Germinal center (tissue), 1 donor: Measurements from ENCODE around the gene CBX8.

Source experiments
- DNase-seq: peaks from one replicate; pipeline ENCODE4 v3.0.0; 2012; ENCODE audit warnings: mixed read lengths, low spot score

The CBX8 gene

GRCh38 chr17:79792984-79793923, 3.6 kb downstream of the CBX8 start:
- no peak for DNase-seq

DNA sequence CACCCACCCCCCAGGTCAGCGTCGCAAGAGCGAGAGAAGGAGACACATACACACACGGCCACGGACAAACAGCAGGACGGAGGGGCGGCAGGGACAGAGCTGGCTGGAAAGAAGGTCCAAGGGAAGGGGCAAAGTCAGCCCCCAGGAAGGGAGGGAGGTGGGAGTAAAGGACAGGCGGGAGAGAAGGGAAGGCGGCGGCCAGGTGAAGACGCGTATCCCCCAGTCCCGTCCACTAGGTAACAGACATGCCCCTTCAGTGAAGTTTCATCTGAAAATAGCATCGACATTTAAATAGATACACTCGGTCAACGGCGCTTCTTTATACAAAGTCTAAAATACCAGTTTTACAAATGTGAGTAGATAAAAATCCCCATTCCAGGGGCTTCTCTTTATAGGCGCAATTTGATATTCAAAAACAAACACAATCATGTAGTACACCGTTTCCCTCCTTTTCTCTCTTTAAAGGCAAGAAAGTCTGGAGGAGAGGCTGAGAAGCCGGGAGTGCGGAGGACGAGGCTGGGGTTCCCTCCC, 4.5 kb downstream of the CBX8 start:
- no peak for DNase-seq

- no peak for DNase-seq
Observed at GRCh38 chr17:79791735-79792161, 5.1 kb downstream of the CBX8 start.

- no peak for DNase-seq
Observed at GRCh38 chr17:79790805-79791734, 5.8 kb downstream of the CBX8 start.

- peak; percentile 82 for DNase-seq
Observed at GRCh38 chr17:79789943-79790804, 6.7 kb downstream of the CBX8 start.

- DNase-seq: no peak
Observed at GRCh38 chr17:79788989-79789942, 7.6 kb downstream of the CBX8 start.

DNA sequence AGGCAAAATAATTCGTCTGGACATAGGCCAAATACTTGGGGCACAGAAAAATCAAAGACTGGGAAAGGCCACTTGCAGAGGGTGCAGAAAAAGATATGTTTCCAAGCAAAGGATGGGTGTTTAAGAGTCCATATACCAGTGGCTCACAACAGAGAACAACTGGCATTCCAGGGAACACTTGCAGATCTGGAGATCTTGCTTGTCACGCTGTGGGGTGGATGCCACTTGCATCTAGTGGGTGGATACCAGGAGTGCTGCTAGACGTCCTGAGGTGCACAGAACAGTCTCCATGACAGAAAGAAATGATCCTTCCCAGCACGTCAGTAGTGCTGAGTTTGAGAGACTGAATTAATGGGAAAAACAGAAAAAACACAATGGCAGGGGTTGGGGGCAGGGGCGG, 8.4 kb downstream of the CBX8 start:
- DNase-seq: no peak

GRCh38 chr17:79786930-79787643, 9.8 kb downstream of the CBX8 start:
- no peak for DNase-seq

- no peak for DNase-seq
Observed at GRCh38 chr17:79785900-79786810, 10.7 kb downstream of the CBX8 start.

DNA sequence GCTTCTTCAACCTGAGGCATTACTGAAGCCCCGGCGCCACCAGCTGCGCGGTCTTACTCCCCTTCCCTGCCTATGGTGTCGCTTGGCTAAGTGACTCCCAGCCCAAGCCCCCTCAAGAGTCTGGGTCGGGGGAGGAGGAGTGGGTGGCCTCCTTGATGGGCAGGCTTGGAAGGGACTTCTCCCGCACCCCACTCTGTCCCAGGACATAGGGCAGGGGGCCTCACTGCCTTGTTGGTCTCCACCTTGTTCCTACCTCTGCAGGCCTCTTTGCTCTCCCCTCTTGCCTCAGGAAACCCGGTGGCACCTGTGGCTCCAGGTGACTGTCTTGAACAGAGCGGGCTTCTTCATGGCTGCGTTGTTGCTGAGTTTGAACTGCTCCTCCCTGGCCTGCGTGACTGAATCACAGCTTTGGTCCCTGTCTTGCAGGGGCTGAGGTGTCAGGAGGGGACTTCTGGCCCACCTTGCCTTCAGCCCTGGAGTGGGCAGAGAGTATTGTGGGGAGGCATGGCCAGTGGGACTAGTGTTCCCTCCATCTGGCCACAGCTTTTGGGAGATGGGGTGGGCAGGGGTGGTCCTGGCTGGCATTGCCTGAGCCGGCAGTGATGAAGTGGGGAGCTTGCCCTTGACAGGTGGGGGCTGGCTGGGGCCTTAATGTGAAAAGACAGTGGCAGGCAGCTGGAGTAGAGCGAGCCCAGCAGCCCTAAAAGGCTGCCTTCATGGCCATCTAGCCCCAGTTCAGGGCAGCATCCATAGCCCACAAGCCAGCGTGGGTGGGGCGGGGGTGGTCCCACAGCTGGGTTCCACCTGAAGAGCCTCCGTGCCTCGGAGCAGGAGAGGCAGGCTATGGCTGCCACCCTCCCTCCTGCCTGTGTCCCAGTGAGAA, 11.6 kb downstream of the CBX8 start:
- DNase-seq: no peak

- DNase-seq: no peak
Observed at GRCh38 chr17:79784353-79785016, 12.4 kb downstream of the CBX8 start.

- DNase-seq: no peak
Observed at GRCh38 chr17:79783891-79784290, 13.0 kb downstream of the CBX8 start.

- DNase-seq: no peak
Observed at GRCh38 chr17:79781736-79782575, 14.9 kb downstream of the CBX8 start.

DNA sequence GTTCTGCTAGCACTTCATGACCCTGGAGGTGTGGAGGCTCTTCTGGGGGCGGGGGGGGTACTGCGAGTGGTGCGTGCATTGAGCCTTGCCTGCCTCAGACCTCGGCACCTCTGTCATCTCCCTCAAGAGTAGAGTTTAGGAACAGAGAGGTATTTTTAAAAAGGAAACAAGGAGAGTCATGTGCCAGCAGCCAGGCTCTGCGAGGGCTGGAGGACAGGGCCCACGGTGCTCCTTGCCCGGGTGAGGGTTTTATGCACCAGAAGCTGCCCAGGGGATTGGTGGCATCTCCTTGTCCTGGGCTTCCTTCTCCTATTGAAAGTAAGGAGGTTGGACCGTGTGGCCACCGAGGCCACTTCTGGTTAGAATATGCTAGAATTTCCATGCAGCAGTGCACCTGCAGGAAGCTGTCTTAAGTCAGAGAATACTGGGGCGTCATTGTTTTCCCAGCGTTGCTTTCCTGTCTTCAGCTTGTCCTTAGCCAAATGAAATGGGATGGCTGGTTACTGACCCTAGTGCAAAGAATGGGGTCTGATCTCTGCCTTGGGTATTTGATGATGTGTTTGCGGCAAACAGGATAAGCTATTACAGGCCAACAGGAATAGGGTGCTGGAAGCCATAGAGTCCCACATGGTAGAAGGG, 15.7 kb downstream of the CBX8 start:
- DNase-seq: no peak

DNA sequence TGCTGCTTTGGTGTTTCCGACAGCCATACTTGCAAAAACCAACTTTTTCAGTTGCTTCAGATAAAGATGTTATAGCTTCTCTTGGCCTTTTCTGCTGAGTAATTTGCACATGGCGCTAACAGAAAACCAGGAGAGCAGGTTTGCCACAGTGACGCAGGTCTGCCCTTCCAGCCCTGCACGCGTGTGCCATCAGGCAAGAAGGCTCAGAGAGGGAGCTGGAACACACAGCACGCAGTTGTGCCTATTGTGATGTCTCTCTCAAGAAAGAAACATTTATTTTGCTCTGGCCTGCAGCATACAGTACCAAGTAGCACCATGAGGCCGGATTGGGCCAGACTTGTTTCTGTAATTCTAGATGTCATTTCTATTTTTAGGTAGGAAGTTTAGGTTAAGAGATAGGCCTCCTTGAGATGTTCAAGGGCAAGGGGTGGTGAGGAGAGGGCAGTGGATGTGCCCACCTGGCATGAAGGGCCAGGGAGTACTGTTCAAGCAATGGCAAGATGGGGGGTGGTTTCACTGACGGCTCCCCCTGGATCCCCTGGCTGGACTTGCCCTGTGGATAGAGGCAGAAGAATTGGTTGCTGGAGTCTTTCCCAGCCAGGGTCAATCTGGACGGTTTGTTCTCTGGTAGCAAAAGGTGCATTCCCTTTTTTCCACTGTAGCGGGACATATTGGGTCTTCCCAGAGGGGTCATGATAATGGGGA, 17.1 kb downstream of the CBX8 start:
- DNase-seq: no peak
